Fibroblast of lung (primary cell): ENCODE data around the gene GNLY. TPM values are rescaled to one million over a fixed set of nuclear protein-coding genes. Genes with fewer than 3 reads are reported as not detected.
A peak's percentile ranks its signal among the peaks of the same experiment; 100 is the strongest.
"Not testable (repeated sequence)": the region's sequence is repeated elsewhere in the genome, so short reads cannot be mapped to it uniquely, and the experiment has no call there.

Source experiments
- DNase-seq, 2 donors: peaks; one replicate each; pipeline versions ENCODE4 v3.0.0 to v3.0.0-alpha.2; 2010; ENCODE audit warnings: low read depth in 2 of 2
- H2AFZ ChIP-seq: 2 replicates; pipeline ENCODE4 v1.5.1; 2012; ENCODE audit warnings: low read length, control low read depth, inconsistent platforms
- H3K27ac ChIP-seq: 2 replicates; pipeline ENCODE4 v1.5.1; 2011; ENCODE audit warnings: low read length, control low read depth; ENCODE audit not compliant: insufficient read depth
- H3K27me3 ChIP-seq: 2 replicates; pipeline ENCODE4 v1.5.1; 2011; ENCODE audit warnings: mild to moderate bottlenecking, low read length; ENCODE audit not compliant: control insufficient read depth, insufficient read depth
- H3K36me3 ChIP-seq: 2 replicates; pipeline ENCODE4 v1.5.1; 2011; ENCODE audit warnings: low read length; ENCODE audit not compliant: control insufficient read depth, insufficient read depth
- H3K4me1 ChIP-seq: 2 replicates; pipeline ENCODE4 v1.5.1; 2011; ENCODE audit warnings: low read length; ENCODE audit not compliant: control insufficient read depth, insufficient read depth; ENCODE audit errors: extremely low read depth
- H3K4me2 ChIP-seq: 2 replicates; pipeline ENCODE4 v1.5.1; 2011; ENCODE audit warnings: low read length, control low read depth; ENCODE audit not compliant: insufficient read depth; ENCODE audit errors: extremely low read depth
- H3K4me3 ChIP-seq, 4 experiments: fragments of 200-600 bp in 1 of 4; sonication (generic) in 1 of 4; replicated peaks in 1 of 4; 2 replicates each; pipeline ENCODE4 v1.5.1; 2011 to 2016; ENCODE audit warnings: low read length in 4 of 4, low read depth in 3 of 4, mild to moderate bottlenecking in 3 of 4, control low read depth in 2 of 4, inconsistent platforms in 1 of 4, mixed read lengths in 1 of 4; ENCODE audit not compliant: insufficient read depth in 1 of 4; ENCODE audit errors: control extremely low read depth in 1 of 4
- H3K79me2 ChIP-seq: 2 replicates; pipeline ENCODE4 v1.5.1; 2012; ENCODE audit warnings: mild to moderate bottlenecking, low read length, inconsistent platforms; ENCODE audit not compliant: control insufficient read depth, insufficient read depth
- H3K9ac ChIP-seq: 2 replicates; pipeline ENCODE4 v1.5.1; 2011; ENCODE audit warnings: mild to moderate bottlenecking, low read length, control low read depth; ENCODE audit not compliant: insufficient read depth
- H3K9me3 ChIP-seq: 2 replicates; pipeline ENCODE4 v1.5.1; 2012; ENCODE audit warnings: low read depth, low read length; ENCODE audit not compliant: control insufficient read depth, insufficient read depth
- H4K20me1 ChIP-seq: 2 replicates; pipeline ENCODE4 v1.5.1; 2011; ENCODE audit warnings: low read length; ENCODE audit not compliant: control insufficient read depth, insufficient read depth; ENCODE audit errors: extremely low read depth
- EZH2 ChIP-seq: IDR thresholded peaks from 2 replicates; pipeline ENCODE4 v1.5.1; 2012; ENCODE audit warnings: low read length, control low read depth, mild to moderate bottlenecking; ENCODE audit errors: missing control alignments
- polyA plus RNA-seq, 2 donors: library from polyadenylated mRNA; depleted of rRNA in 1 of 2; stranded (reverse) in 1 of 2; unstranded in 1 of 2; fragments of >200 nt; gene quantifications; 2 replicates each; pipeline ENCODE4 v1.2.1, GENCODE V29; 2011 to 2012; ENCODE audit warnings: missing spikeins in 1 of 2
- total RNA-seq: library from RNA; depleted of rRNA; stranded (reverse); fragments of >200 nt; gene quantifications from 2 replicates; pipeline ENCODE4 v1.2.1, GENCODE V29; 2014
- TF ChIP-seq, protein P1 (sequence below), 2 donors: IDR thresholded peaks in 1 of 2; conservative IDR thresholded peaks in 1 of 2; 1 replicate in 1 of 2; 2 replicates in 1 of 2; pipeline ENCODE4 v1.5.1; 2011 to 2012; ENCODE audit warnings: low read length in 2 of 2, control low read depth in 1 of 2, inconsistent platforms in 1 of 2, low read depth in 1 of 2, mild to moderate bottlenecking in 1 of 2

The GNLY gene
- total and polyA plus RNA-seq, 2 donors (not counting 1 experiment from before 2014, with no cell fraction given), result under 0.01 TPM; not detected in 1

- Histone ChIP-seq H3K4me3 (no peak overlapping the region), H3K36me3 (peaks cover 3% of the 10 kb centered on the region), H3K9ac (no peak overlapping the region), H3K79me2 (no peaks in the 10 kb centered on the region), H2AFZ (no peak overlapping the region), H3K27ac (no peak overlapping the region), H3K9me3 (no peaks in the 10 kb centered on the region), H3K27me3 (no peaks in the 10 kb centered on the region), H3K4me2 (no peak overlapping the region), H3K4me1 (peaks cover 36% of the 10 kb centered on the region), H4K20me1 (no peaks in the 10 kb centered on the region)
- TF ChIP-seq EZH2, result no peak
- TF ChIP-seq, protein P1, sequence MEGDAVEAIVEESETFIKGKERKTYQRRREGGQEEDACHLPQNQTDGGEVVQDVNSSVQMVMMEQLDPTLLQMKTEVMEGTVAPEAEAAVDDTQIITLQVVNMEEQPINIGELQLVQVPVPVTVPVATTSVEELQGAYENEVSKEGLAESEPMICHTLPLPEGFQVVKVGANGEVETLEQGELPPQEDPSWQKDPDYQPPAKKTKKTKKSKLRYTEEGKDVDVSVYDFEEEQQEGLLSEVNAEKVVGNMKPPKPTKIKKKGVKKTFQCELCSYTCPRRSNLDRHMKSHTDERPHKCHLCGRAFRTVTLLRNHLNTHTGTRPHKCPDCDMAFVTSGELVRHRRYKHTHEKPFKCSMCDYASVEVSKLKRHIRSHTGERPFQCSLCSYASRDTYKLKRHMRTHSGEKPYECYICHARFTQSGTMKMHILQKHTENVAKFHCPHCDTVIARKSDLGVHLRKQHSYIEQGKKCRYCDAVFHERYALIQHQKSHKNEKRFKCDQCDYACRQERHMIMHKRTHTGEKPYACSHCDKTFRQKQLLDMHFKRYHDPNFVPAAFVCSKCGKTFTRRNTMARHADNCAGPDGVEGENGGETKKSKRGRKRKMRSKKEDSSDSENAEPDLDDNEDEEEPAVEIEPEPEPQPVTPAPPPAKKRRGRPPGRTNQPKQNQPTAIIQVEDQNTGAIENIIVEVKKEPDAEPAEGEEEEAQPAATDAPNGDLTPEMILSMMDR (conservative IDR thresholded peaks at IDR 0.05 in 1 of 2, IDR thresholded peaks at IDR 0.05 in 1 of 2; ENCODE audit: low read depth in 1 of 2, low read length in 2 of 2), result no peak
- DNase-seq, result no peak
These were observed 40.2 kb upstream of the GNLY start for GRCh38 chr2:85653996-85654395.

DNA sequence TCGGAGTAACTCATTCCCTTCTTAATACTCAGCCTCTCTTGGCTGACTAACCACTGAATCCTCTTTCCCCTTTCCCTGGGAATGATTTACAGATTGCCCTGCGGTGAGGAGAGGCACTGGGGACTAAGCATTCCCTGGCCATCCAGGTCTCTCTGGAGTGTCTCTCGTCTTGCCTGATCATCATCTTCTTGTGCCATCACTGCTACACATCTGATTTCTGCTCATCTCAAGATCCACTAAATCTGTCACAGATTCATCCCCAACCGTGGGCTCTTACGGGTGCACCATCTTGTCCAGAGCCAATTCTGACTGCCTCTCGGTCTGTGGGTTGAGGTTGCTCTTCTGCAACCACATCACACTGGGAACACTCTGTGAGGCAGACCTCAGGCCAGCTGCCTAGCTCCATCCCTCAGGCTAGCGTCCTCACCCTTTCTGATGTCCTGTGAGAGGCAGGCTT lies 38.2 kb upstream of the GNLY start:
- Histone ChIP-seq H3K27me3 (no peaks in the 10 kb centered on the region), H3K9ac (no peak overlapping the region), H3K4me2 (peak overlapping the region; percentile 51), H3K4me3 (no peak overlapping the region), H3K9me3 (no peaks in the 10 kb centered on the region), H3K36me3 (peaks cover 3% of the 10 kb centered on the region), H4K20me1 (no peaks in the 10 kb centered on the region), H3K79me2 (no peaks in the 10 kb centered on the region), H3K27ac (peak overlapping the region; percentile 59), H3K4me1 (peaks cover 23% of the 10 kb centered on the region), H2AFZ (no peak overlapping the region)
- TF ChIP-seq EZH2, result no peak
- TF ChIP-seq, protein P1 (conservative IDR thresholded peaks at IDR 0.05 in 1 of 2, IDR thresholded peaks at IDR 0.05 in 1 of 2; ENCODE audit: low read depth in 1 of 2, low read length in 2 of 2), result no peak
- DNase-seq, result peak in 1 of 2 donors; percentile 68

DNA sequence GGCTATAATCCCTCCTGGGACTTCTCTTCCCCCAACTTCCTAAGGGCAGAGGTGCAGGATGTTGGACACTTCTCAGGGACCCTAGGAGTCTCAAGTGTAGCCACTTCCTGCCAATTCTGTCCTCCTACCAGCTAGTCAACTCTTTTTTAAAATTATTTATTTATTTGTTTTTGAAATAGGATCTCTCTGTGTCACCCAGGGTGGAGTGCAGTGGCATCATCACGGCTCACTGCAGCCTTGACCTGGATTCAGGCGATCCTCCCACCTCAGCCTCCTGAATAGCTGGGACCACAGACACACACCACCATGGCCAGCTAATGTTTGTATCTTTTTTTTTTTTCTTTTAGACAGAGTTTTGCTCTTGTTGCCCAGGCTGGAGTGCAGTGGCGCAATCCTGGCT lies 37.7 kb upstream of the GNLY start:
- Histone ChIP-seq H4K20me1 (no peaks in the 10 kb centered on the region), H3K27ac (peak overlapping the region; percentile 59), H3K4me3 (no peak overlapping the region), H3K79me2 (no peaks in the 10 kb centered on the region), H3K9me3 (no peaks in the 10 kb centered on the region), H3K27me3 (no peaks in the 10 kb centered on the region), H2AFZ (no peak overlapping the region), H3K4me1 (peaks cover 23% of the 10 kb centered on the region), H3K9ac (no peak overlapping the region), H3K4me2 (peak overlapping the region; percentile 51), H3K36me3 (peaks cover 3% of the 10 kb centered on the region)
- DNase-seq, result no peak
- TF ChIP-seq, protein P1 (conservative IDR thresholded peaks at IDR 0.05 in 1 of 2, IDR thresholded peaks at IDR 0.05 in 1 of 2; ENCODE audit: low read depth in 1 of 2, low read length in 2 of 2), result no peak
- TF ChIP-seq EZH2, result no peak

- not testable (repeated sequence) for H4K20me1 ChIP-seq, H3K79me2 ChIP-seq, H3K9ac ChIP-seq, H3K4me2 ChIP-seq, H3K4me3 ChIP-seq, H3K27ac ChIP-seq, H3K9me3 ChIP-seq, H3K27me3 ChIP-seq, H2AFZ ChIP-seq, DNase-seq, H3K36me3 ChIP-seq
- peaks cover 19% of the 10 kb centered on the region for H3K4me1 ChIP-seq
These were observed 36.8 kb upstream of the GNLY start for GRCh38 chr2:85657399-85657798.
